Right renal cortex interstitium (tissue), 3 donors: Measurements from ENCODE around the gene RAB11FIP3. TPM values are rescaled to one million over a fixed set of nuclear protein-coding genes. Genes with fewer than 3 reads are reported as not detected.
A peak's percentile ranks its signal among the peaks of the same experiment; 100 is the strongest.

ENCODE experiments used
- DNase-seq, 3 donors: peaks; one replicate each; pipeline ENCODE4 v3.0.0-alpha.2; 2013; ENCODE audit warnings: low read depth in 3 of 3, low spot score in 2 of 3
- polyA plus RNA-seq, 3 donors: library from polyadenylated mRNA; unstranded; fragments of 120-200 nt; gene quantifications; one replicate each; pipeline ENCODE4 v1.2.1, GENCODE V29; 2013; ENCODE audit not compliant: insufficient read length in 3 of 3

RAB11FIP3 gene
- polyA plus RNA-seq, 3 donors: 65.2 to 95.2 (median 81.0) TPM

GRCh38 chr16:513950-514349 lies 88.5 kb downstream of the RAB11FIP3 start:
- no peak for DNase-seq

- no peak for DNase-seq
Observed at GRCh38 chr16:515175-515938, 89.9 kb downstream of the RAB11FIP3 start.

- no peak for DNase-seq
Observed at GRCh38 chr16:515939-516226, 90.4 kb downstream of the RAB11FIP3 start.

- no peak for DNase-seq
Observed at GRCh38 chr16:516301-516700, 90.9 kb downstream of the RAB11FIP3 start.

- no peak for DNase-seq
Observed at GRCh38 chr16:518858-519257, 93.4 kb downstream of the RAB11FIP3 start.

GRCh38 chr16:519425-519824 lies 94.0 kb downstream of the RAB11FIP3 start:
- DNase-seq: no peak

GRCh38 chr16:519841-520687 lies 94.6 kb downstream of the RAB11FIP3 start:
- no peak for DNase-seq

- no peak for DNase-seq
Observed at GRCh38 chr16:520847-521246, 95.4 kb downstream of the RAB11FIP3 start.

- no peak for DNase-seq
Observed at GRCh38 chr16:521381-522210, 96.1 kb downstream of the RAB11FIP3 start.

- no peak for DNase-seq
Observed at GRCh38 chr16:522320-523096, 97.1 kb downstream of the RAB11FIP3 start.

- DNase-seq: no peak
Observed at GRCh38 chr16:523097-523741, 97.8 kb downstream of the RAB11FIP3 start.

GRCh38 chr16:524274-525040 lies 99.0 kb downstream of the RAB11FIP3 start:
- DNase-seq: no peak

GRCh38 chr16:525123-525519 lies 99.7 kb downstream of the RAB11FIP3 start:
- DNase-seq: no peak

- no peak for DNase-seq
Observed at GRCh38 chr16:525520-526180, 100.2 kb downstream of the RAB11FIP3 start.

GRCh38 chr16:526181-527014 lies 100.9 kb downstream of the RAB11FIP3 start:
- no peak for DNase-seq

- peak; percentile 68 to 82 (median 80) for DNase-seq
Observed at GRCh38 chr16:527015-527903, 101.8 kb downstream of the RAB11FIP3 start, which contains the start of gene CAPN15. CAPN15 (plus strand) TSS chr16:527712; CDS start chr16:546839, 19,127 bp downstream.
